ENCODE data around the gene PDGFRB.

DNA sequence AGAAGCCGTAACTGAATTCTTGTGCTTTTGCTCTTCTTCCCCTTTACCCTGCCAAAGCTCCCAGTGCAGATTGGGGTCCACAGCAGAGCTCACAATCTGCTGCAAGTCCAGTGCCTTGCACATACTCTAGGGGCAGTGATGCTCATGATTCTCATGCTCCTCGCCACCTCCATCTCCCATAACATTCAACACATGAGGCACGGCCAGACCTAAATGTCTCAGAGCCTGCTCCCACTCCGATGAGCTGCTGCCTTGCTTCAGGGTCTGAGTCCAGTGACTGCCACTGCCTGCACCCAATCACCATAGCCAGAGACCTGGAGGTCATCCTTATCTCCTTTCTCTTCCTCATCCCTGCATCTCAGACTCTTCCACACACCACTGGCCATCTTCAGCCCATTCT lies 79.8 kb downstream of the PDGFRB start:
- TF ChIP-seq, protein P1, sequence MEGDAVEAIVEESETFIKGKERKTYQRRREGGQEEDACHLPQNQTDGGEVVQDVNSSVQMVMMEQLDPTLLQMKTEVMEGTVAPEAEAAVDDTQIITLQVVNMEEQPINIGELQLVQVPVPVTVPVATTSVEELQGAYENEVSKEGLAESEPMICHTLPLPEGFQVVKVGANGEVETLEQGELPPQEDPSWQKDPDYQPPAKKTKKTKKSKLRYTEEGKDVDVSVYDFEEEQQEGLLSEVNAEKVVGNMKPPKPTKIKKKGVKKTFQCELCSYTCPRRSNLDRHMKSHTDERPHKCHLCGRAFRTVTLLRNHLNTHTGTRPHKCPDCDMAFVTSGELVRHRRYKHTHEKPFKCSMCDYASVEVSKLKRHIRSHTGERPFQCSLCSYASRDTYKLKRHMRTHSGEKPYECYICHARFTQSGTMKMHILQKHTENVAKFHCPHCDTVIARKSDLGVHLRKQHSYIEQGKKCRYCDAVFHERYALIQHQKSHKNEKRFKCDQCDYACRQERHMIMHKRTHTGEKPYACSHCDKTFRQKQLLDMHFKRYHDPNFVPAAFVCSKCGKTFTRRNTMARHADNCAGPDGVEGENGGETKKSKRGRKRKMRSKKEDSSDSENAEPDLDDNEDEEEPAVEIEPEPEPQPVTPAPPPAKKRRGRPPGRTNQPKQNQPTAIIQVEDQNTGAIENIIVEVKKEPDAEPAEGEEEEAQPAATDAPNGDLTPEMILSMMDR (IDR thresholded peaks at IDR 0.05; ENCODE audit: low read depth, low read length, poor library complexity, severe bottlenecking) = no peak
- no peak for TF ChIP-seq EZH2phosphoT487 (IDR thresholded peaks at IDR 0.05; ENCODE audit: borderline replicate concordance, low read length)
